Sigmoid colon (tissue), 7 donors: Measurements from ENCODE around the gene KRT26. TPM values are rescaled to one million over a fixed set of nuclear protein-coding genes. Genes with fewer than 3 reads are reported as not detected.

Experiments
- DNase-seq: peaks from one replicate; pipeline ENCODE4 v3.0.0-alpha.2; 2019
- H3K27ac ChIP-seq, 4 donors: fragments of 200-600 bp; sonication (generic); one replicate each; pipeline ENCODE4 v1.5.1; 2016 to 2019; ENCODE audit warnings: mild to moderate bottlenecking in 1 of 4
- H3K27me3 ChIP-seq, 3 donors: fragments of 200-600 bp; sonication (generic); one replicate each; pipeline ENCODE4 v1.5.1; 2019; ENCODE audit warnings: mild to moderate bottlenecking in 1 of 3
- H3K36me3 ChIP-seq, 4 donors: fragments of 200-600 bp; sonication (generic); one replicate each; pipeline ENCODE4 v1.5.1; 2016 to 2019
- H3K4me1 ChIP-seq, 4 donors: fragments of 200-600 bp; sonication (generic); one replicate each; pipeline ENCODE4 v1.5.1; 2017 to 2019
- H3K4me3 ChIP-seq, 4 donors: fragments of 200-600 bp; sonication (generic); one replicate each; pipeline ENCODE4 v1.5.1; 2017 to 2019; ENCODE audit warnings: mild to moderate bottlenecking in 2 of 4, moderate library complexity in 1 of 4
- H3K9me3 ChIP-seq, 4 donors: fragments of 200-600 bp in 3 of 4; sonication (generic) in 3 of 4; one replicate each; pipeline versions ENCODE4 v1.5.1 to v1.6.1; 2013 to 2019
- EP300 ChIP-seq, 4 donors: sonication (generic); formaldehyde crosslinking; IDR thresholded peaks; one replicate each; pipeline ENCODE4 v1.6.1; 2017; ENCODE audit warnings: antibody characterized with exemption in 4 of 4
- POLR2A ChIP-seq, 2 donors: fragments of 450-650 bp; IDR thresholded peaks; one replicate each; pipeline ENCODE4 v1.6.1; 2016; ENCODE audit warnings: antibody characterized with exemption in 2 of 2, mild to moderate bottlenecking in 2 of 2, moderate library complexity in 2 of 2
- POLR2AphosphoS5 ChIP-seq, 4 donors: sonication (generic); formaldehyde crosslinking; IDR thresholded peaks; one replicate each; pipeline ENCODE4 v1.6.1; 2017; ENCODE audit warnings: antibody characterized with exemption in 4 of 4
- WGBS, 2 donors: extraction: QIAGEN DNeasy Blood & Tissue Kit; methylation state at CpG; one replicate each; pipeline ENCODE4 v1.1.7; 2013; 5-methylcytosine and 5-hydroxymethylcytosine counted together
- intact Hi-C: fragments of 100-400 bp; cut with DNase I; formaldehyde crosslinking; loops from one replicate; pipeline ENCODE4 v1.15.1; 2023
- polyA plus RNA-seq, 3 donors: library from polyadenylated mRNA; stranded (reverse); fragments of 200-250 nt; gene quantifications; one replicate each; pipeline ENCODE4 v1.2.3, GENCODE V29; 2013
- total RNA-seq, 4 donors: library from RNA; depleted of rRNA; stranded (reverse); fragments of >200 nt; gene quantifications; one replicate each; pipeline ENCODE4 v1.1.0, GENCODE V29; 2016
- TF ChIP-seq, protein P1 (sequence below), 4 experiments: fragments of 450-650 bp in 3 of 4; fragments of 200-600 bp in 1 of 4; IDR thresholded peaks; one replicate each; pipeline ENCODE4 v1.5.1; 2016 to 2019; ENCODE audit warnings: antibody characterized with exemption in 4 of 4, mild to moderate bottlenecking in 3 of 4, moderate library complexity in 2 of 4
- donor health status: healthy with polysubstance abuse.
- donor health status: Bipolar disorder and iron deficiency.
- donor health status: healthy.

The KRT26 gene
- total and polyA plus RNA-seq, 7 donors, result not detected

GRCh38 chr17:40720899-40721298 lies 51.1 kb downstream of the KRT26 start:
- H3K27me3 ChIP-seq, result peaks cover 0 to 9% (median 0%) of the 10 kb centered on the region in 3 donors
- TF ChIP-seq EP300 (IDR thresholded peaks at IDR 0.05) (no peak), POLR2A (IDR thresholded peaks at IDR 0.05) (no peak), POLR2AphosphoS5 (IDR thresholded peaks at IDR 0.05) (no peak)
- TF ChIP-seq, protein P1, sequence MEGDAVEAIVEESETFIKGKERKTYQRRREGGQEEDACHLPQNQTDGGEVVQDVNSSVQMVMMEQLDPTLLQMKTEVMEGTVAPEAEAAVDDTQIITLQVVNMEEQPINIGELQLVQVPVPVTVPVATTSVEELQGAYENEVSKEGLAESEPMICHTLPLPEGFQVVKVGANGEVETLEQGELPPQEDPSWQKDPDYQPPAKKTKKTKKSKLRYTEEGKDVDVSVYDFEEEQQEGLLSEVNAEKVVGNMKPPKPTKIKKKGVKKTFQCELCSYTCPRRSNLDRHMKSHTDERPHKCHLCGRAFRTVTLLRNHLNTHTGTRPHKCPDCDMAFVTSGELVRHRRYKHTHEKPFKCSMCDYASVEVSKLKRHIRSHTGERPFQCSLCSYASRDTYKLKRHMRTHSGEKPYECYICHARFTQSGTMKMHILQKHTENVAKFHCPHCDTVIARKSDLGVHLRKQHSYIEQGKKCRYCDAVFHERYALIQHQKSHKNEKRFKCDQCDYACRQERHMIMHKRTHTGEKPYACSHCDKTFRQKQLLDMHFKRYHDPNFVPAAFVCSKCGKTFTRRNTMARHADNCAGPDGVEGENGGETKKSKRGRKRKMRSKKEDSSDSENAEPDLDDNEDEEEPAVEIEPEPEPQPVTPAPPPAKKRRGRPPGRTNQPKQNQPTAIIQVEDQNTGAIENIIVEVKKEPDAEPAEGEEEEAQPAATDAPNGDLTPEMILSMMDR (IDR thresholded peaks at IDR 0.05), result no peak
- intact Hi-C loops, result no loop called here
- no peaks in the 10 kb centered on the region for H3K9me3 ChIP-seq
- H3K4me3 ChIP-seq, result no peak overlapping the region
- no peaks in the 10 kb centered on the region for H3K4me1 ChIP-seq
- WGBS, 2 donors, result 33 to 51% methylated on average over 2 of the region's 2 CpGs
- no peaks in the 10 kb centered on the region for H3K36me3 ChIP-seq
- no peak for DNase-seq
- no peak overlapping the region for H3K27ac ChIP-seq

DNA sequence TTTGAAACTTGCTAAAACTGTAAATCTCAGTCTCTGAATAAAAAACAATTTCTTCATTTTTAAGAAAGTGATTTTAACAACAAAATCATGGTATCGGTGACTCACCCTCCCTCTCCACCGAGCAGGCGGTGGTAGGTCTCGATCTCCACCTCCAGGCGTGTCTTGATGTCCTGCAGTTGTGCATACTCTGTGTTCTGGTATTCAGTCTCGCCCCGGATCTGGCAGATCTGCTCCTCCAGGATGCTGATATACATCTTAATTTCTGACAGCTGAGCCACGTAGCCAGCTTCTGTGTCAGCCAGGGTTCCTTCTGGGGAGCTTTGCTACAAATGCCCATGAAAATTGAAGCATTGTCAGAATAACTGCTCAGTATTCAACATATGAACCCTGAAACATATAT lies 53.1 kb downstream of the KRT26 start:
- peaks cover 0 to under 1% (median 0%) of the 10 kb centered on the region in 3 donors for H3K27me3 ChIP-seq
- no peak for TF ChIP-seq EP300 (IDR thresholded peaks at IDR 0.05)
- TF ChIP-seq POLR2AphosphoS5 (IDR thresholded peaks at IDR 0.05), result no peak
- TF ChIP-seq POLR2A (IDR thresholded peaks at IDR 0.05), result no peak
- TF ChIP-seq, protein P1 (IDR thresholded peaks at IDR 0.05), result no peak
- no peak for DNase-seq
- H3K9me3 ChIP-seq, result no peaks in the 10 kb centered on the region
- intact Hi-C loops, result no loop called here
- WGBS, 2 donors, result 44 to 58% methylated on average over 8 of the region's 8 CpGs
- H3K4me3 ChIP-seq, result no peak overlapping the region
- H3K27ac ChIP-seq, result no peak overlapping the region
- no peaks in the 10 kb centered on the region for H3K36me3 ChIP-seq
- no peaks in the 10 kb centered on the region for H3K4me1 ChIP-seq

- H3K9me3 ChIP-seq, result no peaks in the 10 kb centered on the region
- H3K27ac ChIP-seq, result no peak overlapping the region
- intact Hi-C loops, result no loop called here
- WGBS, 2 donors, result 67 to 76% methylated on average over 3 of the region's 3 CpGs
- H3K4me1 ChIP-seq, result no peaks in the 10 kb centered on the region
- TF ChIP-seq, protein P1 (IDR thresholded peaks at IDR 0.05), result no peak
- TF ChIP-seq POLR2AphosphoS5 (IDR thresholded peaks at IDR 0.05) (no peak), EP300 (IDR thresholded peaks at IDR 0.05) (no peak), POLR2A (IDR thresholded peaks at IDR 0.05) (no peak)
- H3K4me3 ChIP-seq, result no peak overlapping the region
- H3K27me3 ChIP-seq, result no peaks in the 10 kb centered on the region
- H3K36me3 ChIP-seq, result no peaks in the 10 kb centered on the region
- no peak for DNase-seq
Measured at GRCh38 chr17:40717776-40718175, 54.2 kb downstream of the KRT26 start.

Other genes with a start within 250 kb of the KRT26 start
- gene CCR7, start 206.7 kb downstream of the KRT26 start, total RNA-seq, result not detected
- gene CCR7, start 206.7 kb downstream of the KRT26 start, polyA plus RNA-seq, result 10 to 100 TPM in 1 of 3 donors, not detected in 2; 73.5 TPM
- 100 to 1,000 TPM in 2 of 4 donors, 10 to 100 TPM in 2; 87.3 to 120 (median 94.4) TPM for gene SMARCE1, start 124.4 kb downstream of the KRT26 start, total RNA-seq
- 10 to 100 TPM; 68.2 to 70.3 (median 70.0) TPM for gene SMARCE1, start 124.4 kb downstream of the KRT26 start, polyA plus RNA-seq
- gene KRT222, start 107.0 kb downstream of the KRT26 start, total RNA-seq, result 1 to 10 TPM in 3 of 4 donors, under 1 TPM in 1; 0.68 to 5.0 (median 4.2) TPM
- 1 to 10 TPM in 1 of 3 donors, under 1 TPM in 1, not detected in 1; 0.35 to 3.6 TPM for gene KRT222, start 107.0 kb downstream of the KRT26 start, polyA plus RNA-seq
- gene KRT24, start 68.4 kb downstream of the KRT26 start, total RNA-seq, result 1 to 10 TPM in 1 of 4 donors, under 1 TPM in 1, not detected in 2; 0.36 to 2.5 TPM
- 1 to 10 TPM in 1 of 3 donors, under 1 TPM in 1, not detected in 1; 0.82 to 5.4 TPM for gene KRT24, start 68.4 kb downstream of the KRT26 start, polyA plus RNA-seq
- under 1 TPM in 1 of 4 donors, not detected in 3; 0.36 TPM for gene KRT25, start 16.9 kb downstream of the KRT26 start, total RNA-seq
- gene KRT25, start 16.9 kb downstream of the KRT26 start, polyA plus RNA-seq, result not detected
- gene KRT27, start 10.3 kb upstream of the KRT26 start, total RNA-seq, result under 1 TPM in 1 of 4 donors, not detected in 3; 0.55 TPM
- under 1 TPM in 1 of 3 donors, not detected in 2; 0.07 TPM for gene KRT27, start 10.3 kb upstream of the KRT26 start, polyA plus RNA-seq
- not detected for gene KRT28, start 27.8 kb upstream of the KRT26 start, total RNA-seq
- not detected for gene KRT28, start 27.8 kb upstream of the KRT26 start, polyA plus RNA-seq
- gene KRT10, start 50.4 kb upstream of the KRT26 start, total RNA-seq, result 10 to 100 TPM in 1 of 4 donors, 1 to 10 TPM in 2, under 1 TPM in 1; 0.83 to 26.0 (median 6.7) TPM
- 10 to 100 TPM; 14.6 to 42.0 (median 32.4) TPM for gene KRT10, start 50.4 kb upstream of the KRT26 start, polyA plus RNA-seq
- not detected for gene KRT12, start 95.0 kb upstream of the KRT26 start, total RNA-seq
- 1 to 10 TPM; 1.2 to 1.8 (median 1.3) TPM for gene KRT12, start 95.0 kb upstream of the KRT26 start, polyA plus RNA-seq
- gene KRT20, start 113.0 kb upstream of the KRT26 start, total RNA-seq, result 1 to 10 TPM in 2 of 4 donors, not detected in 2; 1.4 to 2.1 TPM
- 1,000 to 10,000 TPM; 1,034 to 2,181 (median 1,227) TPM for gene KRT20, start 113.0 kb upstream of the KRT26 start, polyA plus RNA-seq
- under 1 TPM in 1 of 4 donors, not detected in 3; 0.27 TPM for gene KRT23, start 165.4 kb upstream of the KRT26 start, total RNA-seq
- 1 to 10 TPM in 1 of 3 donors, under 1 TPM in 2; 0.35 to 3.7 (median 0.60) TPM for gene KRT23, start 165.4 kb upstream of the KRT26 start, polyA plus RNA-seq
- not detected for gene KRT39, start 194.7 kb upstream of the KRT26 start, total RNA-seq
- gene KRT39, start 194.7 kb upstream of the KRT26 start, polyA plus RNA-seq, result under 1 TPM in 1 of 3 donors, not detected in 2; 0.07 TPM
- not detected for gene KRT40, start 212.1 kb upstream of the KRT26 start, total RNA-seq
- gene KRT40, start 212.1 kb upstream of the KRT26 start, polyA plus RNA-seq, result under 1 TPM in 2 of 3 donors, not detected in 1; 0.16 to 0.60 TPM
- not detected for gene KRTAP3-3, start 222.0 kb upstream of the KRT26 start, total RNA-seq
- gene KRTAP3-3, start 222.0 kb upstream of the KRT26 start, polyA plus RNA-seq, result not detected
- gene KRTAP3-2, start 227.7 kb upstream of the KRT26 start, total RNA-seq, result not detected
- not detected for gene KRTAP3-2, start 227.7 kb upstream of the KRT26 start, polyA plus RNA-seq
- gene KRTAP3-1, start 236.9 kb upstream of the KRT26 start, total RNA-seq, result not detected
- gene KRTAP3-1, start 236.9 kb upstream of the KRT26 start, polyA plus RNA-seq, result not detected